ENCODE measurements around the gene PARVB.

PARVB gene

DNA sequence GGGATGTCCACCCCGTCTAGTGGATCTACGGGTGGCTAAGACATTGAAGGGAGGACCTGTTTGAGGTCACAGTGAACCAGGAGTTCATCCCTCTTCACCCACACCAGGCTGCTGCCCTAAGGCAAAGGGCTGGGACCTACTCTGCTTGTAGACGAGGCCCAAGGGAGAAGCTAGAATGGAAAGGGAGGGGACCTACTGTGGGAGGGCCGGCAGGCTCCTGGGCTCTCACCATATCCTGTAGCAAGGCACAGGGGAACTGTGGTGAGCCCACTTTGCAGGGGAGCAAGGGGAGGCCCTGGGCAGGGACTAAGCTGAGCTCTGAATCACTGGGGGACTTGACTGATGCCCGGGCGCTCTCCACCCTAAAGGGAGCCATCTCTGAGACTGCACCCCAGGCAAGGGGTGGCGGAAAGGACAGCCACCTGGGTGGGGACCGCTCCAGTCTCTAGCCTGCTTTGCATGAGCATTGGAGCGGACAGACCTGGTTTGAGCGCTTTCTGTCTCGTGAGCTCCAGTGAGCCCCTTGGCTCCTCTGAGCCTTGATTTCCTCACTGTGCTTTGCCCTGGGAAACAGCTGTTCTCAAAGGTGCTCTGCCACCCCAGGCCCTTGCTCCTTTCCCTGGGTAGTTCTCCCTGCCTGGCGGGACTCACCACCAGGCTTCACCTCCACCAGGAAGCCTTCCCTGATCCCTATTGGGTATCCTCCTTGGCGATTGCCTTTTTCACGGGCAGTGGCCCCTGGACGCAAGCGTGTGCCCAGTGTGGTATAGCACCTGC, 180.8 kb downstream of the PARVB start:
- DNase-seq, result no peak

GRCh38 chr22:44205516-44206329, 181.6 kb downstream of the PARVB start:
- DNase-seq, result no peak

GRCh38 chr22:44206330-44206645, 182.2 kb downstream of the PARVB start:
- no peak for DNase-seq

DNA sequence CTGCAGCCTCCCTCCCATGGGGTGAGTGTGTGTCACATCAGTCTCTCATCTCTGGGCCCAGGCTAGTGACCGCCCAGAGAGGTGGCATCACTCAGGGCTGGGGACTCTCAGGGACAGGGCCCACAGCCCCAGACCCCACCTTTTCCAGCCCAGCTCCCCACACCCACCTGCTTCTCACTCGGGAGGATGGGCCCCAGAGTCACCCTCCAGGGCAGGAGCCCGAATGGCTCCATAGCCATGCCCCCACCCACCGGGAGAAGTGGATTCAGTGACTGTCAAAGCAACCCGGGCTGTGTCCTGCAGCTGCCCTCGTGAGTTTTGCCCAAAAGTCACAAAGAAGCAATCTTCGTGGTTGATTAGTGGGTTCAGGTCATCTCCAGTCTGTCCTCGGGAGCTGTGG, 182.6 kb downstream of the PARVB start:
- DNase-seq, result no peak

GRCh38 chr22:44207173-44207980, 183.3 kb downstream of the PARVB start:
- no peak for DNase-seq

DNA sequence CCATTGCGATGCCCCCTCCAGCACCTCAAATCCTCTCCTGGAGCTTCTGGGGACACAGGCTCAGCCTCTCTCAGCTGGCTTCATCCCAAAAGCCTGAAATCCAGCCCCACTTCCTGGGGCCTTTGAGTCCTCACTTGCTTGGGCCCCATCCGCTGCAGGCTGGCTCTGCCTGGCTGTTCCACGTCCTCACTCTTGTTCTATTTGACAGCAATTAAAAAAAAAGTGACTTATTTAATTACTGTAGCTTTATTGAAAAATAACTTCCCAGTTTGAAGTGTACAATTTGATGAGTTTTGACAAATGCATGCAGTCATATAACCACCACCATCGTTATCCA, 183.8 kb downstream of the PARVB start:
- DNase-seq, result no peak

- no peak for DNase-seq
Measured at GRCh38 chr22:44209343-44209742, 185.2 kb downstream of the PARVB start.

DNA sequence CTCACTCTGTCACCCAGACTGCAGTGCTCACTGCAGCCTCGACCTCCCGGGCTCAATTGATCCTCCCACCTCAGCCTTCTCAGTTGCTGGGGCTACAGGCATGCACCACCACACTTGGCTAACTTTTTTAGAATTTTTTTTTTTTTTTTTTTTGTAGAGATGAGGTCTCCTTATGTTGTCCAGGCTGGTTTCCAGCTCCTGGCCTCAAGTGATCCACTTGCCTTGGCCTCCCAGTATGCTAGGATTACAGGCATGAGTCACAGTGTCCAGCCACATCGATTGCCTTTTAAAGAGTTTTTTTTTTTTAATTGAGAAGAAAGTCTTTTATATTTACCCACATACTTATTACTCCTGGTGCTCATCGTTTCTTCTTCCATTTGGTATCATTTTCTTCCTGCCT, 186.6 kb downstream of the PARVB start:
- no peak for DNase-seq

GRCh38 chr22:44211256-44211945, 187.3 kb downstream of the PARVB start:
- DNase-seq, result no peak

GRCh38 chr22:44211946-44212930, 188.1 kb downstream of the PARVB start:
- DNase-seq, result no peak

DNA sequence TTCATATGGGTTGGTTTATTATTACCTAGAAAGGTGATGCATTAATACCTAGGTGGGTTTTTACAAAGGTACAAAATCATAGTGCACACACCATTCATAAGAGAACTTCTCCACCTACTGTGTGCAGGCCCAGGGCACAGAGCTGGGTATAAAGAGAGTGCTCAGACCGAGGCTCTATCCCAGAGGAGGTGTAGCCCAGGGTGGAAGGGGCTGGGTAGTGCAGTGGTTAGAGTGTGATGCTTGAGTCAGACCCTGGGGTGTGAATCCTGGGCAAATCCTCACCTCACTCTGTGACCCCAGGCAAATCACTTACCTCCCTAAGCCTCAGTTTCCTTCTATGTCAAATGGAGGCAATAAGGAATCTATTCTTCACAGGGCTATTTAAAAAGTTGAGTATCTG, 188.8 kb downstream of the PARVB start:
- DNase-seq, result no peak

GRCh38 chr22:44213489-44214043, 189.5 kb downstream of the PARVB start:
- no peak for DNase-seq

DNA sequence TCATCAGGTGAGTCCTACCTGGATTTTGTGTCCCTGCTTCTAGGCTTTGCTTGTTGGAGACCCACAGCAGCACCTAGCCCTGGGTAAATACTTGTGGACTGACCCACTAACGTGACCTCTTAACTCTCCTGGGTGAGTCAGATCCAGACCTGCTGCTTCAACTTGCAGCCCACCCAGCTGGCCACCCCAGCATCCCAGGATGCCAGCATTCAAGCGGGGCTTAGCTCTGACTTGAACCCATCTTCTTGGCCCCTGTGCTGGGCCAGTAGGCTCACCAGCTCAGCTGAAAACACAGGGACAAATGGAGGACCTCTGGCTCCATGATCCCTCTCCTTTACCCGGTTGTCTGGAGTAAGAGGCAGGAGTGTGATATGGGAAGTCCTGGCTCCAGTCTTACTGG, 190.1 kb downstream of the PARVB start:
- no peak for DNase-seq

DNA sequence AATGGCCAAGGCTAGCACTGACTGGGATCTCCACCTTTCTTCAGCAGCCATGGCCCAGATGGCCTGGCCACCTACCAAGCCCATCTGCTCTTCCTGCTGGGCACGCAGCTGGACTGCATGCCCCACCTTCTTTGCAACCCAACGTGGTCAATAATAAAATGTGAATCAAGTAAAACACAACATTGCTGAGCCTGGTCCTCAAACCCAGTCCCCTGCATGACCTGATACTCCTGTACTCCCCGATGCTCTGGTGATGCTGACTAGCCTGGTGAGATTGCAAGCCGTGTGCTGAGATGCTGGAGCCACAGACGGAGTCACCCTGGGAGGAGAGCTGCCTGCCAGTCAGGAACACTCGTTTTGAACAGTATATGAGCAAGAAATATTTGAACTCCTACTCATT, 190.7 kb downstream of the PARVB start:
- no peak for DNase-seq

DNA sequence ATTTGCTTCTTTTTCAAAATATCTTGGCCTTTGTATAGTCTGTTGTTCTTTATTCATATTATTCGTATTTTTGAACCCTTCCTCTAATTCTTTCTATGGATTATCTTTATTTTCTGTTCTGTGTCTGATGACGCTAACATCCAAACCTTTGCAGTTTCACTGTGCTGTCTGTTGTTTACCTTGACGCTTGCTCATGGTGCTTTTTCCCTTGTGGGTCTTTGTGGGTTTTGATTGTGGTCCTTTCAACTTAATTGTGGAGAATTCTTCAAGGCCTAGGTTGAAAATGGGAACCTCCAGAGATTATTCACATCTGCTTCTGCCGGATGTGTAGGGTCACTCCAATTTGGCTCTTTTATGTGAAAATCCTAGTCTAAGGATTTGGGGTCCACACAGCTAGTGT, 191.2 kb downstream of the PARVB start:
- no peak for DNase-seq

DNA sequence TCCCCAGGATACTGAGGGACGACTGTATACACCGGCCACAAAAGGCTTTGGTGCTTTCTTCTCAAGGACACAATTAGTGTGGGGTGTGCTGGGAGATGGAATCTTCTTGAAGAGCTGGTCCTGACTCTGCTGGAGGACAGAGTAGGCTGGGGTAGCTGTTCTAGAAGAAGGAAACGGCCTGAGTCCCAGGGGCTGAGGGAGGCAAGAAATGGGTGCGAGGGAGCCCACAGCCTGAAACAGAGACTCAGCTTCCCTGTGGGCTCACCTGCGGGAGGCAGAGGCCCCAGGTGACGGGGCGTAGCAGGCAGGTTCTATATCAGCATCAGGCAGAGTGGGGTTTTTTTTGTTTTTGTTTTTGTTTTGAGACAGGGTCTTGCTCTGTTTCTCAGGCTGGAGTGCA, 193.2 kb downstream of the PARVB start:
- DNase-seq, result no peak

DNA sequence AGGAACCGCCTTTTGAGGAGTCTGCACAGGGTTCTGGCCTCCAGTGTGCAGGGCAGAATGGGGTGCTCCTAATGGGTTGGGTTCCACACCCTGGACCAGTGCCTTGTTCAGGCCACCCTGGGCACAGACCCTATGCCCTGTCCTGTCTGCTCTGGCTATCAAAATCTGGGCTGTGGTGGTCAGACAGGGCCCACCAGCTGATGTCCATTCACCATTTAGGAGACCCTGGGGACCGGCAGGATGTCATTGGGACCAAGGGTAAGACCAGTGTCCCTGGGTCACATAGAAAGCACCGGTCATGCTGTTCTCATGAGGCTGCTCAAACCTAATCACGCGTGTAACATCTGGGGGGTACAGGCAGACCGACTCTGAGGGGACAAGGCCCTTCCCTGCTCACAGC, 194.0 kb downstream of the PARVB start:
- no peak for DNase-seq

GRCh38 chr22:44219101-44219870, 195.2 kb downstream of the PARVB start:
- DNase-seq, result no peak

- DNase-seq, result no peak
Measured at GRCh38 chr22:44220727-44221680, 196.9 kb downstream of the PARVB start.
